ENCODE data around the gene SYVN1.

The SYVN1 gene

DNA sequence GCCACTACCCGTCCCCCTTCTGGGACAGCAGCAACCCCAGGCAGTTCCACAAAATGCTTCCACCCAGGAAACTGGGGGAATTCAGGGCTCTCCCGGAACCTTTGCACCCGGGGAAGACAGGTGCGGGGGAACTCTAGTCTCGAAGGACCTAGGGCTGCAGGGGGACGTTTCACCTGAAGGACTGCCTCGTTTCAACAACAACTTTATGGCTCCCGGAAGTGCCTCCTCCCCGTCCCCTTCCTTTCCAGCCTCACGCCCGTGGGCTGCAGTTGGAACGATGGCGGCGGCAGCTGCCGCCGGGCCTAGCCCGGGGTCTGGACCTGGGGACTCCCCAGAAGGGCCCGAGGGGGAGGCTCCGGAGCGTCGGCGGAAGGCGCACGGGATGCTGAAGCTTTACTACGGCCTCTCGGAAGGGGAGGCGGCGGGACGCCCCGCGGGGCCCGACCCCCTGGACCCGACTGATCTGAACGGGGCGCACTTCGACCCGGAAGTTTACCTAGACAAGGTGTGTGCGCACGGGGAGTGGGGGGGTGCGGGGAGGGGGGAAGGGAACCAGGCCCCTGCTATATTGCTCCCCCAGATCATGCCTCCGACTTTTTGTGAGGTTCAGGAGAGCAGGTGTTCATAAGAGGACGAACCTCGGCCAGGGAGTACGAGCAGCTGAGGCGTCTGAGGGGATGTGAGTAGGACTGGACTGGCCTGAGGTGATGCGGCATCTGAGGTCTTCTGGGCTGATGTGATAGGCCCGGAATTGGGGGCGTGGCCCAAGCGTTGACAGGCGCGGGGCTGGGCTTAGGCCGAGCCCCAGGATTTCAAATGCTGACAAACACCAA, 38.1 kb downstream of the SYVN1 start, which contains the start of gene VPS51 (continued):
- peak; percentile 97 for TF ChIP-seq ZNF660 (tag by site-specific recombination; IDR thresholded peaks at IDR 0.05)
- no peak for TF ChIP-seq ZNF701 (tag by site-specific recombination; IDR thresholded peaks at IDR 0.05)
- no peak for TF ChIP-seq ZNF48 (tag by site-specific recombination; IDR thresholded peaks at IDR 0.05)
- TF ChIP-seq ZNF658 (tag by site-specific recombination; IDR thresholded peaks at IDR 0.05): no peak
- TF ChIP-seq ZNF664 (tag by site-specific recombination; IDR thresholded peaks at IDR 0.05): peak; percentile 53; the same call in 1 of the 2 replicates
- TF ChIP-seq YY2 (tag by site-specific recombination; IDR thresholded peaks at IDR 0.05): peak; percentile 93
- TF ChIP-seq ZNF792 (tag by site-specific recombination; IDR thresholded peaks at IDR 0.05): 0 out of 2 replicates have a peak, but pooled peaks have one; percentile 33
- no peak for TF ChIP-seq MEIS1 (CRISPR knock-in tag; IDR thresholded peaks at IDR 0.05; ENCODE audit: borderline replicate concordance)
- peak; percentile 50; the same call in 1 of the 2 replicates for TF ChIP-seq ZBTB20 (tag by site-specific recombination; IDR thresholded peaks at IDR 0.05)
- no peak for TF ChIP-seq ZFP41 (tag by site-specific recombination; IDR thresholded peaks at IDR 0.05; ENCODE audit: borderline replicate concordance)
- peak; percentile 74 for TF ChIP-seq SP2 (tag by site-specific recombination; IDR thresholded peaks at IDR 0.05)
- peak; percentile 88 for TF ChIP-seq ZNF76 (tag by site-specific recombination; IDR thresholded peaks at IDR 0.05; ENCODE audit: borderline replicate concordance, low read depth)
- TF ChIP-seq, protein P1, sequence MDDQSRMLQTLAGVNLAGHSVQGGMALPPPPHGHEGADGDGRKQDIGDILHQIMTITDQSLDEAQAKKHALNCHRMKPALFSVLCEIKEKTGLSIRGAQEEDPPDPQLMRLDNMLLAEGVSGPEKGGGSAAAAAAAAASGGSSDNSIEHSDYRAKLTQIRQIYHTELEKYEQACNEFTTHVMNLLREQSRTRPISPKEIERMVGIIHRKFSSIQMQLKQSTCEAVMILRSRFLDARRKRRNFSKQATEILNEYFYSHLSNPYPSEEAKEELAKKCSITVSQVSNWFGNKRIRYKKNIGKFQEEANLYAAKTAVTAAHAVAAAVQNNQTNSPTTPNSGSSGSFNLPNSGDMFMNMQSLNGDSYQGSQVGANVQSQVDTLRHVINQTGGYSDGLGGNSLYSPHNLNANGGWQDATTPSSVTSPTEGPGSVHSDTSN (CRISPR knock-in tag; IDR thresholded peaks at IDR 0.05): no peak
- TF ChIP-seq ZNF776 (tag by site-specific recombination; IDR thresholded peaks at IDR 0.05; ENCODE audit: borderline replicate concordance): no peak
- peak; percentile 42; the same call in 1 of the 2 replicates for TF ChIP-seq ZIC2 (tag by site-specific recombination; IDR thresholded peaks at IDR 0.05)
- TF ChIP-seq, protein P2, sequence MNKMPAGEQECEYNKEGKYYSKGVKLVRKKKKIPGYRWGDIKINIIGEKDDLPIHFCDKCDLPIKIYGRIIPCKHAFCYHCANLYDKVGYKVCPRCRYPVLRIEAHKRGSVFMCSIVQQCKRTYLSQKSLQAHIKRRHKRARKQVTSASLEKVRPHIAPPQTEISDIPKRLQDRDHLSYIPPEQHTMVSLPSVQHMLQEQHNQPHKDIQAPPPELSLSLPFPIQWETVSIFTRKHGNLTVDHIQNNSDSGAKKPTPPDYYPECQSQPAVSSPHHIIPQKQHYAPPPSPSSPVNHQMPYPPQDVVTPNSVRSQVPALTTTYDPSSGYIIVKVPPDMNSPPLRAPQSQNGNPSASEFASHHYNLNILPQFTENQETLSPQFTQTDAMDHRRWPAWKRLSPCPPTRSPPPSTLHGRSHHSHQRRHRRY (tag by site-specific recombination; IDR thresholded peaks at IDR 0.05): 0 out of 2 replicates have a peak, but pooled peaks have one; percentile 14
- 0 out of 2 replicates have a peak, but pooled peaks have one; percentile 62 for TF ChIP-seq ZFP37 (tag by site-specific recombination; IDR thresholded peaks at IDR 0.05)
- no peak for TF ChIP-seq PRDM1 (tag by site-specific recombination; IDR thresholded peaks at IDR 0.05)
- TF ChIP-seq ZNF140 (tag by site-specific recombination; IDR thresholded peaks at IDR 0.05): no peak
- TF ChIP-seq SETDB1 (IDR thresholded peaks at IDR 0.05; ENCODE audit: insufficient read length, low read length): no peak
- TF ChIP-seq, protein P3, sequence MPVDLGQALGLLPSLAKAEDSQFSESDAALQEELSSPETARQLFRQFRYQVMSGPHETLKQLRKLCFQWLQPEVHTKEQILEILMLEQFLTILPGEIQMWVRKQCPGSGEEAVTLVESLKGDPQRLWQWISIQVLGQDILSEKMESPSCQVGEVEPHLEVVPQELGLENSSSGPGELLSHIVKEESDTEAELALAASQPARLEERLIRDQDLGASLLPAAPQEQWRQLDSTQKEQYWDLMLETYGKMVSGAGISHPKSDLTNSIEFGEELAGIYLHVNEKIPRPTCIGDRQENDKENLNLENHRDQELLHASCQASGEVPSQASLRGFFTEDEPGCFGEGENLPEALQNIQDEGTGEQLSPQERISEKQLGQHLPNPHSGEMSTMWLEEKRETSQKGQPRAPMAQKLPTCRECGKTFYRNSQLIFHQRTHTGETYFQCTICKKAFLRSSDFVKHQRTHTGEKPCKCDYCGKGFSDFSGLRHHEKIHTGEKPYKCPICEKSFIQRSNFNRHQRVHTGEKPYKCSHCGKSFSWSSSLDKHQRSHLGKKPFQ (tag by site-specific recombination; IDR thresholded peaks at IDR 0.05): peak; percentile 28; the same call in 1 of the 2 replicates
- TF ChIP-seq, protein P4, sequence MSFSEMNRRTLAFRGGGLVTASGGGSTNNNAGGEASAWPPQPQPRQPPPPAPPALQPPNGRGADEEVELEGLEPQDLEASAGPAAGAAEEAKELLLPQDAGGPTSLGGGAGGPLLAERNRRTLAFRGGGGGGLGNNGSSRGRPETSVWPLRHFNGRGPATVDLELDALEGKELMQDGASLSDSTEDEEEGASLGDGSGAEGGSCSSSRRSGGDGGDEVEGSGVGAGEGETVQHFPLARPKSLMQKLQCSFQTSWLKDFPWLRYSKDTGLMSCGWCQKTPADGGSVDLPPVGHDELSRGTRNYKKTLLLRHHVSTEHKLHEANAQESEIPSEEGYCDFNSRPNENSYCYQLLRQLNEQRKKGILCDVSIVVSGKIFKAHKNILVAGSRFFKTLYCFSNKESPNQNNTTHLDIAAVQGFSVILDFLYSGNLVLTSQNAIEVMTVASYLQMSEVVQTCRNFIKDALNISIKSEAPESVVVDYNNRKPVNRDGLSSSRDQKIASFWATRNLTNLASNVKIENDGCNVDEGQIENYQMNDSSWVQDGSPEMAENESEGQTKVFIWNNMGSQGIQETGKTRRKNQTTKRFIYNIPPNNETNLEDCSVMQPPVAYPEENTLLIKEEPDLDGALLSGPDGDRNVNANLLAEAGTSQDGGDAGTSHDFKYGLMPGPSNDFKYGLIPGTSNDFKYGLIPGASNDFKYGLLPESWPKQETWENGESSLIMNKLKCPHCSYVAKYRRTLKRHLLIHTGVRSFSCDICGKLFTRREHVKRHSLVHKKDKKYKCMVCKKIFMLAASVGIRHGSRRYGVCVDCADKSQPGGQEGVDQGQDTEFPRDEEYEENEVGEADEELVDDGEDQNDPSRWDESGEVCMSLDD (tag by site-specific recombination; IDR thresholded peaks at IDR 0.05): peak; percentile 72; the same call in 1 of the 2 replicates
- TF ChIP-seq ZNF610 (tag by site-specific recombination; IDR thresholded peaks at IDR 0.05; ENCODE audit: borderline replicate concordance): 0 out of 2 replicates have a peak, but pooled peaks have one; percentile 40
- TF ChIP-seq, protein P5, sequence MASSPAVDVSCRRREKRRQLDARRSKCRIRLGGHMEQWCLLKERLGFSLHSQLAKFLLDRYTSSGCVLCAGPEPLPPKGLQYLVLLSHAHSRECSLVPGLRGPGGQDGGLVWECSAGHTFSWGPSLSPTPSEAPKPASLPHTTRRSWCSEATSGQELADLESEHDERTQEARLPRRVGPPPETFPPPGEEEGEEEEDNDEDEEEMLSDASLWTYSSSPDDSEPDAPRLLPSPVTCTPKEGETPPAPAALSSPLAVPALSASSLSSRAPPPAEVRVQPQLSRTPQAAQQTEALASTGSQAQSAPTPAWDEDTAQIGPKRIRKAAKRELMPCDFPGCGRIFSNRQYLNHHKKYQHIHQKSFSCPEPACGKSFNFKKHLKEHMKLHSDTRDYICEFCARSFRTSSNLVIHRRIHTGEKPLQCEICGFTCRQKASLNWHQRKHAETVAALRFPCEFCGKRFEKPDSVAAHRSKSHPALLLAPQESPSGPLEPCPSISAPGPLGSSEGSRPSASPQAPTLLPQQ (tag by site-specific recombination; IDR thresholded peaks at IDR 0.05): peak; percentile 71
- peak; percentile 79 for TF ChIP-seq ZBTB17 (tag by site-specific recombination; IDR thresholded peaks at IDR 0.05)
- TF ChIP-seq, protein P6, sequence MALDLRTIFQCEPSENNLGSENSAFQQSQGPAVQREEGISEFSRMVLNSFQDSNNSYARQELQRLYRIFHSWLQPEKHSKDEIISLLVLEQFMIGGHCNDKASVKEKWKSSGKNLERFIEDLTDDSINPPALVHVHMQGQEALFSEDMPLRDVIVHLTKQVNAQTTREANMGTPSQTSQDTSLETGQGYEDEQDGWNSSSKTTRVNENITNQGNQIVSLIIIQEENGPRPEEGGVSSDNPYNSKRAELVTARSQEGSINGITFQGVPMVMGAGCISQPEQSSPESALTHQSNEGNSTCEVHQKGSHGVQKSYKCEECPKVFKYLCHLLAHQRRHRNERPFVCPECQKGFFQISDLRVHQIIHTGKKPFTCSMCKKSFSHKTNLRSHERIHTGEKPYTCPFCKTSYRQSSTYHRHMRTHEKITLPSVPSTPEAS (tag by site-specific recombination; IDR thresholded peaks at IDR 0.05): peak; percentile 55
- peak; percentile 96 for TF ChIP-seq YY1 (tag by site-specific recombination; IDR thresholded peaks at IDR 0.05)
- TF ChIP-seq, protein P7, sequence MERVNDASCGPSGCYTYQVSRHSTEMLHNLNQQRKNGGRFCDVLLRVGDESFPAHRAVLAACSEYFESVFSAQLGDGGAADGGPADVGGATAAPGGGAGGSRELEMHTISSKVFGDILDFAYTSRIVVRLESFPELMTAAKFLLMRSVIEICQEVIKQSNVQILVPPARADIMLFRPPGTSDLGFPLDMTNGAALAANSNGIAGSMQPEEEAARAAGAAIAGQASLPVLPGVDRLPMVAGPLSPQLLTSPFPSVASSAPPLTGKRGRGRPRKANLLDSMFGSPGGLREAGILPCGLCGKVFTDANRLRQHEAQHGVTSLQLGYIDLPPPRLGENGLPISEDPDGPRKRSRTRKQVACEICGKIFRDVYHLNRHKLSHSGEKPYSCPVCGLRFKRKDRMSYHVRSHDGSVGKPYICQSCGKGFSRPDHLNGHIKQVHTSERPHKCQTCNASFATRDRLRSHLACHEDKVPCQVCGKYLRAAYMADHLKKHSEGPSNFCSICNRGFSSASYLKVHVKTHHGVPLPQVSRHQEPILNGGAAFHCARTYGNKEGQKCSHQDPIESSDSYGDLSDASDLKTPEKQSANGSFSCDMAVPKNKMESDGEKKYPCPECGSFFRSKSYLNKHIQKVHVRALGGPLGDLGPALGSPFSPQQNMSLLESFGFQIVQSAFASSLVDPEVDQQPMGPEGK (tag by site-specific recombination; IDR thresholded peaks at IDR 0.05): peak; percentile 73

Data from HEK293 (cell line).